ENCODE data around the gene EFCAB8. TPM values are rescaled to one million over a fixed set of nuclear protein-coding genes. Genes with fewer than 3 reads are reported as not detected.

Gene EFCAB8
- total RNA-seq, 1 donor from 2014 or later: 0.29 TPM

DNA sequence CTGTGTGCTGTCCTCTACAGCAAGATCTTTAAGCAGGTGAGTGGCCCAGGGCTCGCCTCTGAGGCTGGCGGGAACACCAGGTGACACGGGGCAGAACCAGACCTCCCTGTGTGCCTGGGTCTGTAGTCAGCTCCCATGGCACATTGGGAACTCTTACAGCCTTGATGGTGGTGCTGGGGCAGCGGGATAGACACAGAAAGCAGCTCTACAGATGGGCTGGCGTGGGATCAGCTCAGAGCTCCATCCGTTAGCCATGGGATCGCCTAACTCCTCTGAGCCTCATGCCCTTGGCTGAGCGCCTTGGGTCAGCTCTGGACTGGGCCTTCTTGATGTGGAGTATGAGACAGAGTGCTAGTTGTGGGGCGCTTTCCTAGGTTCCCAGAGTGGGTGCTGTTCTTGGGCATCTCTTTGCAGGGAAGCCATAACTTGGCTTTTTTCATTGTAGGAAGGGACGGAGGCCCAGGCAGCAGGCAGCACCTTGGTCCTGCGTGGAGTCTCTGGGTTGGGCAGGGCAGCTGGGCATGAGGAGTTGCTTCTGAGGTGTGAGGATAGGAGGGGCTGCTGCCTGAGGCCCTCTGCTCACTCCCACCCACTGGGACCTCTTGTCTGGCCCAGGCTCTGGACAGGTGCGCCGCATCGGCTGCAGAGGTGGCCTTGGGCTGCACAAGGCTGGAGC lies 51.3 kb downstream of the EFCAB8 start:
- H3K27ac Mint-ChIP-seq: peak overlapping the region; percentile 29
- H3K36me3 Mint-ChIP-seq (ENCODE audit: insufficient read depth): no peaks in the 10 kb centered on the region
- H3K4me1 Mint-ChIP-seq (ENCODE audit: low read depth): no peaks in the 10 kb centered on the region
- TF ChIP-seq, protein P1, sequence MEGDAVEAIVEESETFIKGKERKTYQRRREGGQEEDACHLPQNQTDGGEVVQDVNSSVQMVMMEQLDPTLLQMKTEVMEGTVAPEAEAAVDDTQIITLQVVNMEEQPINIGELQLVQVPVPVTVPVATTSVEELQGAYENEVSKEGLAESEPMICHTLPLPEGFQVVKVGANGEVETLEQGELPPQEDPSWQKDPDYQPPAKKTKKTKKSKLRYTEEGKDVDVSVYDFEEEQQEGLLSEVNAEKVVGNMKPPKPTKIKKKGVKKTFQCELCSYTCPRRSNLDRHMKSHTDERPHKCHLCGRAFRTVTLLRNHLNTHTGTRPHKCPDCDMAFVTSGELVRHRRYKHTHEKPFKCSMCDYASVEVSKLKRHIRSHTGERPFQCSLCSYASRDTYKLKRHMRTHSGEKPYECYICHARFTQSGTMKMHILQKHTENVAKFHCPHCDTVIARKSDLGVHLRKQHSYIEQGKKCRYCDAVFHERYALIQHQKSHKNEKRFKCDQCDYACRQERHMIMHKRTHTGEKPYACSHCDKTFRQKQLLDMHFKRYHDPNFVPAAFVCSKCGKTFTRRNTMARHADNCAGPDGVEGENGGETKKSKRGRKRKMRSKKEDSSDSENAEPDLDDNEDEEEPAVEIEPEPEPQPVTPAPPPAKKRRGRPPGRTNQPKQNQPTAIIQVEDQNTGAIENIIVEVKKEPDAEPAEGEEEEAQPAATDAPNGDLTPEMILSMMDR (IDR thresholded peaks at IDR 0.05; ENCODE audit: unreplicated experiment): no peak
- H3K27me3 Mint-ChIP-seq: peaks cover 3% of the 10 kb centered on the region
- DNase-seq (ENCODE audit: low spot score, unreplicated experiment): no peak
- H3K9me3 Mint-ChIP-seq (ENCODE audit: low read depth): peaks cover under 1% of the 10 kb centered on the region
- H3K4me3 Mint-ChIP-seq (ENCODE audit: low read depth): no peak overlapping the region

DNA sequence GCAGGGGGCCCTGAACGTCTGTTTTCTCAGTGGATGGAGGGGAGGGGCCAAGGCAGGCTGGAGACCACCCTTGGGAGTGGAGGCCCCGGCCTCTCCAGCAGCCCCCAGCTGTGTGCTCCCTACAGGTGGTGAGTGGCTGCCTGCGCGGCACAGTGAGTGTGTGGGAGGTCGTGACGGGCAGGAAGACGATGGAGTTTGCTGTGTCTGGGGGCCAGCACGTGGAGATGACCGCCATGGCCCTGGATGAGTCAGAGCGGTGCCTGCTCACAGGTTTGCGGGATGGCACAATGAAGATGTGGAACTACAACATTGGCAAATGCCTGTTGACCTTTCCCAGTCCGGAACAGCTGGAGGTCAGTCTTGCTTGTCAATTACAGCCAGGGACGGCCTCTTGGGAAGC lies 52.6 kb downstream of the EFCAB8 start:
- Mint-ChIP-seq H3K27me3 (peaks cover 3% of the 10 kb centered on the region), H3K4me1 (ENCODE audit: low read depth) (no peaks in the 10 kb centered on the region), H3K4me3 (ENCODE audit: low read depth) (no peak overlapping the region), H3K36me3 (ENCODE audit: insufficient read depth) (no peaks in the 10 kb centered on the region), H3K9me3 (ENCODE audit: low read depth) (peaks cover 6% of the 10 kb centered on the region), H3K27ac (no peak overlapping the region)
- TF ChIP-seq, protein P1 (IDR thresholded peaks at IDR 0.05; ENCODE audit: unreplicated experiment): no peak
- DNase-seq (ENCODE audit: low spot score, unreplicated experiment): no peak

DNA sequence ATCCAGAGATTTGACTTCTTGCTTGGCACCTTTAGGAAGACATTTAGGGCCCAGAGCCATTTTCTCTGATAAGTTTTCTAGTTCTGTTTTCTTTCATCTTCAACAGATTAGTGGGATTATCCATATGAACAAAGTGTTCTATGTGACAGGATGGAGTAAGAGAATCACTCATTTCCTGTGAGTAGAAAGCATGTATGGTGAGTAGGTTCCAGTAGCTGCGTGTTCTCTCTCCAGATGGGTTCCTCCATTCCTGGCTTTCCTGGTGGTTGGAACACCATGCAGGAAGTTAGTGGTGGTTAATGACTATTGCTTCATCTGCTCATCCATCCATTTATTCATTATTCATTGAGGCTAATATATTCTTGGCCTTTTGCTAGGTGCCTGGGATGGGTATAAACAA lies 54.0 kb downstream of the EFCAB8 start:
- Mint-ChIP-seq H3K27ac (no peak overlapping the region), H3K4me1 (ENCODE audit: low read depth) (no peaks in the 10 kb centered on the region), H3K27me3 (peaks cover 3% of the 10 kb centered on the region), H3K9me3 (ENCODE audit: low read depth) (peaks cover 9% of the 10 kb centered on the region), H3K36me3 (ENCODE audit: insufficient read depth) (no peaks in the 10 kb centered on the region), H3K4me3 (ENCODE audit: low read depth) (no peak overlapping the region)
- DNase-seq (ENCODE audit: low spot score, unreplicated experiment): no peak
- TF ChIP-seq, protein P1 (IDR thresholded peaks at IDR 0.05; ENCODE audit: unreplicated experiment): no peak

DNA sequence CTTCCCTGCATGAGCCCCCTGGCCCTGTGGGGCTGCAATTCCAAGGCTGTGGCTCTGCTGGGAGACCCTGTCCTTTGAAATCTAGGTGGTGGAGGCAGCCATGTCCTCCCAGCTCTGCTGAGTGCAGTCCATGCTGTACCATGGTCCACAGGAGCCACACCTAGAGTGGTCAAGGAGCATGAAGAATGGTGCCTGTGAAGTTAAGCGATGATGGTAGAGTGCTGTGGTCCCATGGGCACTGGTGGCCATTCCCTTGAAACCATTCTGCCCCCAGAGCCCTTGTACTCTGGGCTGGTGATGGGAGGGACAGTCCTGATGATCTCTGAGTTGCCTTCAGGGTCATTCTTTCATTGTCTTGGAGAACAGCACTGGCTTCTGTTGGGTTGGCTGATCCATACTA lies 55.3 kb downstream of the EFCAB8 start:
- DNase-seq (ENCODE audit: low spot score, unreplicated experiment): no peak
- no peak overlapping the region for H3K27ac Mint-ChIP-seq
- H3K27me3 Mint-ChIP-seq: peaks cover 3% of the 10 kb centered on the region
- TF ChIP-seq, protein P1 (IDR thresholded peaks at IDR 0.05; ENCODE audit: unreplicated experiment): no peak
- H3K36me3 Mint-ChIP-seq (ENCODE audit: insufficient read depth): no peaks in the 10 kb centered on the region
- H3K9me3 Mint-ChIP-seq (ENCODE audit: low read depth): peaks cover 9% of the 10 kb centered on the region
- H3K4me1 Mint-ChIP-seq (ENCODE audit: low read depth): no peaks in the 10 kb centered on the region
- H3K4me3 Mint-ChIP-seq (ENCODE audit: low read depth): no peak overlapping the region

DNA sequence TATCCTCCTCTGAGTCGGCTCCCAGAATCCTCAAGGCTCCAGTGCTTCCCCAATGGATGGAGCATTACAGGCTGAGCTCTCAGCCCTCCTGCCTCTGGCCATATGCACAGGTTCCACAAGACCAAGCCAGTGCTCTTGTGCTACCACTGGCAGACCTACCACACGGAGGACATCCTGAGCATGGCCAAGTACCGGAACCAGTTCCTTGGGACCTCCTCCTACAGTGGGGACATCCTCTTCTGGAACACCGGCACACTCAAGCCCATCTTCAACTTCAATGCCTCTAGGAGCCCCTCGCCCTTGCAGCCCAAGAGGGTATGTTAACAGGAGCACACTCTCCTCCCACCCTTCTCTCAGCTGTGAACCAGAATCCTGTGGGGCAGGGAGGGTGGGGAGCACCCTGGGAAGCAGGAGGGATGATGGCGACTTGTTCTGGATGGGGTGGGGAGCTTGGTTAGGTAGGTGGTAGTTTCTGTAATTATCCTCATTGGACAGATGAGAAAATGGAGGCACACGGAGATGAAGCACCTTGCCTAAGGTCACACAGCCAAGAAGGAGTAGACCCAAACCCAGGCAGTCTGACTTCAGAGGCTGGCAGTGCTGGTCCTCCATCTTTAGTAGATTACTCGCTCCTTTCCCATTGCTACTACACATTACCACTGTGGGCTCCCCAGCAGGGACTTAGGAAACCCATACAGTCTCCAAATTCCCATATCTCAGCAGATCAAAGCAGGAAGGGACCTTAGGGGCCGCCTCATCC lies 58.6 kb downstream of the EFCAB8 start:
- H3K27me3 Mint-ChIP-seq: peaks cover 2% of the 10 kb centered on the region
- TF ChIP-seq, protein P1 (IDR thresholded peaks at IDR 0.05; ENCODE audit: unreplicated experiment): no peak

More for the DNA sequence above, 58.6 kb downstream of the EFCAB8 start:
- H3K9me3 Mint-ChIP-seq (ENCODE audit: low read depth): peaks cover 9% of the 10 kb centered on the region
- no peaks in the 10 kb centered on the region for H3K36me3 Mint-ChIP-seq (ENCODE audit: insufficient read depth)
- H3K4me3 Mint-ChIP-seq (ENCODE audit: low read depth): no peak overlapping the region
- peak; percentile 4 for DNase-seq (ENCODE audit: low spot score, unreplicated experiment)
- H3K27ac Mint-ChIP-seq: no peak overlapping the region
- no peaks in the 10 kb centered on the region for H3K4me1 Mint-ChIP-seq (ENCODE audit: low read depth)
